H1 (cell line): ENCODE data around the gene KATNA1. TPM values are rescaled to one million over a fixed set of nuclear protein-coding genes. Genes with fewer than 3 reads are reported as not detected.
A peak's percentile ranks its signal among the peaks of the same experiment; 100 is the strongest.

Experiments
- CTCF ChIA-PET: fragments of 300-600 bp; sonication (Branson Sonifier 250); formaldehyde crosslinking; loops from one replicate; lab custom pipeline; 2021; ENCODE audit not compliant: partially characterized antibody; lab: Charles Lee
- POLR2A ChIA-PET: fragments of 300-600 bp; sonication (Branson Sonifier 250); formaldehyde crosslinking; loops from one replicate; lab custom pipeline; 2021; ENCODE audit warnings: inconsistent platforms; ENCODE audit not compliant: partially characterized antibody; lab: Charles Lee
- DNase-seq, 2 experiments: peaks; one replicate each; pipeline versions ENCODE4 v3.0.0 to v3.0.0-alpha.2; 2010 to 2022; ENCODE audit warnings: low spot score in 2 of 2, low read depth in 1 of 2, mixed read lengths in 1 of 2
- FAIRE-seq: peaks from 2 replicates; lab custom pipeline; 2011; peaks lifted over from hg19 to GRCh38; lab: Jason Lieb, UNC
- H2AFZ ChIP-seq: 2 replicates; pipeline ENCODE4 v1.8.1; 2012; ENCODE audit warnings: low read length, inconsistent platforms
- H2AK5ac ChIP-seq: 2 replicates; pipeline ENCODE4 v1.6.1; 2013; ENCODE audit warnings: low read depth, low read length
- H2BK120ac ChIP-seq: replicated peaks from 2 replicates; pipeline ENCODE3; 2013; ENCODE audit warnings: low read depth, low read length, inconsistent platforms
- H2BK12ac ChIP-seq: 2 replicates; pipeline ENCODE4 v1.6.1; 2013; ENCODE audit warnings: low read depth, low read length
- H2BK15ac ChIP-seq: 2 replicates; pipeline ENCODE4 v1.6.1; 2013; ENCODE audit warnings: low read length
- H2BK20ac ChIP-seq: 2 replicates; pipeline ENCODE4 v1.6.1; 2013; ENCODE audit warnings: low read length
- H2BK5ac ChIP-seq: 2 replicates; pipeline ENCODE4 v1.6.1; 2013; ENCODE audit warnings: low read depth, low read length
- H3K14ac ChIP-seq: 2 replicates; pipeline ENCODE4 v1.6.1; 2013; ENCODE audit warnings: inconsistent platforms; ENCODE audit not compliant: insufficient read length
- H3K18ac ChIP-seq: 2 replicates; pipeline ENCODE4 v1.6.1; 2013; ENCODE audit warnings: low read length; ENCODE audit errors: extremely low read depth
- H3K23ac ChIP-seq: 2 replicates; pipeline ENCODE4 v1.6.1; 2013; ENCODE audit warnings: inconsistent platforms; ENCODE audit not compliant: insufficient read length
- H3K23me2 ChIP-seq: 2 replicates; pipeline ENCODE4 v1.6.1; 2013; ENCODE audit warnings: low read depth, low read length
- H3K27ac ChIP-seq: 2 replicates; pipeline ENCODE4 v1.6.1; 2011; ENCODE audit warnings: low read depth, low read length, inconsistent platforms
- H3K27me3 ChIP-seq, 4 experiments: replicated peaks in 1 of 4; 1 replicate in 1 of 4; 2 replicates in 3 of 4; pipeline versions ENCODE4 v1.6.1 to v1.8.1; 2011 to 2013; ENCODE audit warnings: low read length in 3 of 4, mild to moderate bottlenecking in 3 of 4, inconsistent platforms in 2 of 4, mixed read lengths in 2 of 4, moderate library complexity in 1 of 4; ENCODE audit not compliant: control insufficient read depth in 3 of 4, insufficient read depth in 3 of 4; ENCODE audit errors: extremely low read depth in 1 of 4
- H3K36me3 ChIP-seq, 4 experiments: 2 replicates each; pipeline versions ENCODE4 v1.6.1 to v1.8.1; 2011 to 2013; ENCODE audit warnings: mild to moderate bottlenecking in 4 of 4, low read length in 3 of 4, moderate library complexity in 2 of 4, control low read depth in 1 of 4, inconsistent platforms in 1 of 4; ENCODE audit not compliant: insufficient read depth in 4 of 4, control insufficient read depth in 2 of 4
- H3K4ac ChIP-seq: replicated peaks from 2 replicates; pipeline ENCODE3; 2013; ENCODE audit warnings: low read length, low read depth, mixed read lengths, inconsistent platforms; ENCODE audit not compliant: insufficient read length
- H3K4me1 ChIP-seq, 4 experiments: replicated peaks in 1 of 4; 1 replicate in 1 of 4; 2 replicates in 3 of 4; pipeline versions ENCODE4 v1.6.1 to v1.8.1; 2011 to 2013; ENCODE audit warnings: low read length in 3 of 4, inconsistent platforms in 2 of 4, mixed read lengths in 1 of 4; ENCODE audit not compliant: insufficient read depth in 4 of 4, control insufficient read depth in 3 of 4
- H3K4me2 ChIP-seq, 2 experiments: 2 replicates each; pipeline versions ENCODE4 v1.6.1 to v1.8.1; 2011 to 2013; ENCODE audit warnings: low read depth in 2 of 2, low read length in 2 of 2, control low read depth in 1 of 2, inconsistent platforms in 1 of 2, mild to moderate bottlenecking in 1 of 2; ENCODE audit not compliant: insufficient read depth in 1 of 2
- H3K4me3 ChIP-seq, 4 experiments: fragments of 200-600, 300-600 bp in 1 of 4; sonication (generic), shearing (Covaris generic), sonication (Bioruptor Twin) in 1 of 4; 2 replicates each; pipeline versions ENCODE4 v1.5.1 to v1.8.1; 2011 to 2016; ENCODE audit warnings: low read length in 4 of 4, low read depth in 3 of 4, control low read depth in 2 of 4, inconsistent platforms in 2 of 4, mild to moderate bottlenecking in 2 of 4, mixed read lengths in 1 of 4, moderate library complexity in 1 of 4; ENCODE audit not compliant: insufficient read depth in 2 of 4; ENCODE audit errors: extremely low read depth in 1 of 4
- H3K56ac ChIP-seq: replicated peaks from 2 replicates; pipeline ENCODE3; 2013; ENCODE audit warnings: low read depth, mild to moderate bottlenecking, mixed read lengths, low read length, inconsistent platforms; ENCODE audit not compliant: insufficient read length
- H3K79me1 ChIP-seq: 2 replicates; pipeline ENCODE4 v1.6.1; 2013; ENCODE audit warnings: low read depth, low read length, control low read depth
- H3K79me2 ChIP-seq, 2 experiments: 2 replicates each; pipeline versions ENCODE4 v1.6.1 to v1.8.1; 2012 to 2013; ENCODE audit warnings: low read length in 2 of 2, mild to moderate bottlenecking in 2 of 2, inconsistent platforms in 1 of 2; ENCODE audit not compliant: insufficient read depth in 2 of 2, control insufficient read depth in 1 of 2
- H3K9ac ChIP-seq, 4 experiments: replicated peaks in 1 of 4; 1 replicate in 1 of 4; 2 replicates in 3 of 4; pipeline versions ENCODE4 v1.6.1 to v1.8.1; 2011 to 2013; ENCODE audit warnings: low read depth in 3 of 4, low read length in 3 of 4, control low read depth in 2 of 4, mild to moderate bottlenecking in 2 of 4, moderate library complexity in 2 of 4, inconsistent platforms in 1 of 4; ENCODE audit errors: extremely low read depth in 1 of 4
- H3K9me3 ChIP-seq, 2 experiments: 2 replicates each; pipeline versions ENCODE4 v1.6.1 to v1.8.1; 2012 to 2013; ENCODE audit warnings: mild to moderate bottlenecking in 2 of 2, moderate library complexity in 2 of 2, control low read depth in 1 of 2, inconsistent platforms in 1 of 2, low read depth in 1 of 2, low read length in 1 of 2, mixed read lengths in 1 of 2; ENCODE audit not compliant: insufficient read depth in 2 of 2
- H4K20me1 ChIP-seq, 2 experiments: replicated peaks in 1 of 2; 2 replicates each; pipeline versions ENCODE3 to v1.8.1; 2011 to 2013; ENCODE audit warnings: inconsistent platforms in 2 of 2, low read length in 2 of 2, mild to moderate bottlenecking in 1 of 2; ENCODE audit not compliant: insufficient read depth in 2 of 2, control insufficient read depth in 1 of 2
- H4K5ac ChIP-seq: 2 replicates; pipeline ENCODE4 v1.6.1; 2013; ENCODE audit warnings: low read length, low read depth, mixed read lengths, inconsistent platforms; ENCODE audit not compliant: insufficient read length
- H4K8ac ChIP-seq: 2 replicates; pipeline ENCODE4 v1.8.0; 2013; ENCODE audit warnings: mild to moderate bottlenecking, moderate library complexity, low read length, inconsistent platforms; ENCODE audit not compliant: insufficient read depth; ENCODE audit errors: extremely low read depth
- H4K91ac ChIP-seq: replicated peaks from 2 replicates; pipeline ENCODE3; 2013; ENCODE audit warnings: low read length, mixed read lengths, inconsistent platforms; ENCODE audit not compliant: insufficient read length
- BACH1 ChIP-seq: IDR thresholded peaks from 2 replicates; pipeline ENCODE4 v1.6.1; 2012; ENCODE audit warnings: low read length, improper control_type of control experiment
- EZH2 ChIP-seq: fragments of 200-600 bp; sonication (generic); IDR thresholded peaks from 2 replicates; pipeline ENCODE4 v1.7.1; 2012; ENCODE audit warnings: low read depth, mild to moderate bottlenecking, moderate library complexity, low read length, inconsistent platforms; ENCODE audit not compliant: severe bottlenecking
- JUN ChIP-seq: IDR thresholded peaks from 2 replicates; pipeline ENCODE4 v1.6.1; 2011; ENCODE audit warnings: low read depth, mild to moderate bottlenecking, improper control_type of control experiment, low read length
- NANOG ChIP-seq: IDR thresholded peaks from 2 replicates; pipeline ENCODE4 v1.6.1; 2011; ENCODE audit warnings: low read length, low read depth, mild to moderate bottlenecking, inconsistent platforms; ENCODE audit not compliant: insufficient read depth, poor library complexity, severe bottlenecking
- SP4 ChIP-seq: IDR thresholded peaks from 2 replicates; pipeline ENCODE4 v1.6.1; 2012; ENCODE audit warnings: low read length, inconsistent platforms
- TBP ChIP-seq: IDR thresholded peaks from 2 replicates; pipeline ENCODE4 v1.6.1; 2011; ENCODE audit warnings: low read depth, low read length, improper control_type of control experiment
- WGBS, 2 experiments: shearing (Covaris generic) in 1 of 2; methylation state at CpG; one replicate each; pipeline versions ENCODE4 v1.1.6 to v1.1.7; 2013 to 2015; ENCODE audit warnings: low lambda C conversion rate in 2 of 2, mixed read lengths in 2 of 2, inconsistent platforms in 1 of 2, low coverage in 1 of 2, missing lambda C conversion rate in 1 of 2; ENCODE audit not compliant: insufficient replicate concordance in 2 of 2, insufficient coverage in 1 of 2, insufficient read length in 1 of 2; ENCODE audit errors: extremely low coverage in 1 of 2, missing lambda C conversion rate in 1 of 2; 5-methylcytosine and 5-hydroxymethylcytosine counted together
- polyA plus RNA-seq, 7 experiments: library from polyadenylated mRNA; depleted of rRNA in 3 of 7; stranded (reverse) in 5 of 7; unstranded in 2 of 7; fragments of >200 nt in 5 of 7; fragments of 200-250 nt in 2 of 7; gene quantifications; 1 replicate in 5 of 7; 2 replicates in 1 of 7; 4 replicates in 1 of 7; pipeline versions ENCODE4 v1.2.1 to v1.2.3, GENCODE V29; 2011 to 2013; ENCODE audit warnings: missing spikeins in 2 of 7, mixed read lengths in 2 of 7
- total RNA-seq: library from RNA; stranded (reverse); fragmentation: NEBNext Ultra II Directional; extraction: Animal tissue kit (Norgen Biotek cat#: 25700); gene quantifications from 2 replicates; pipeline ENCODE4 v1.2.1, GENCODE V29; 2021

Gene KATNA1
- total and polyA plus RNA-seq, 2 of the 8 experiments (the other 6 are each of a cell fraction or from before 2014, with no cell fraction given): 7.6 to 20.3 TPM

GRCh38 chr6:149636124-149636523 is 12.4 kb downstream of the KATNA1 start:
- H3K27me3 ChIP-seq: no peaks in the 10 kb centered on the region
- no peak overlapping the region for H3K4me3 ChIP-seq
- H3K56ac ChIP-seq: no peak overlapping the region
- H2BK120ac ChIP-seq: no peak overlapping the region
- no peak overlapping the region for H2BK12ac ChIP-seq
- no peaks in the 10 kb centered on the region; a peak in 1 of 8 replicates for H3K36me3 ChIP-seq
- WGBS, 2 experiments: 95% methylated on average over 2 of the region's 2 CpGs; no CpG with 5 or more reads in 1 of the 2 experiments
- H3K79me1 ChIP-seq: no peaks in the 10 kb centered on the region
- H4K20me1 ChIP-seq: no peaks in the 10 kb centered on the region
- no peak overlapping the region for H2AFZ ChIP-seq
- no peak overlapping the region for H3K4ac ChIP-seq
- no peak for DNase-seq
- no peaks in the 10 kb centered on the region for H3K79me2 ChIP-seq
- H3K23ac ChIP-seq: no peak overlapping the region
- no peak for FAIRE-seq
- no peaks in the 10 kb centered on the region for H3K23me2 ChIP-seq
- H3K18ac ChIP-seq: no peak overlapping the region
- no peaks in the 10 kb centered on the region for H3K4me1 ChIP-seq
- no peak overlapping the region for H4K8ac ChIP-seq
- no peak overlapping the region for H4K91ac ChIP-seq
- no peak overlapping the region for H2BK5ac ChIP-seq
- ChIA-PET POLR2A (no interaction called here), CTCF (interaction anchor here (0.6 kb wide), 1 partner anchor 11 kb away, joined by 3 read pairs; no protein-coding TSS in a partner anchor)
- no peaks in the 10 kb centered on the region for H3K9me3 ChIP-seq
- no peak overlapping the region for H3K14ac ChIP-seq
- H2AK5ac ChIP-seq: no peak overlapping the region
- H3K27ac ChIP-seq: no peak overlapping the region
- no peak overlapping the region for H3K4me2 ChIP-seq
- TF ChIP-seq JUN (0 out of 2 replicates have a peak, but pooled peaks have one; percentile 5), BACH1 (no peak), NANOG (no peak), EZH2 (no peak), TBP (no peak), SP4 (no peak)
- H3K9ac ChIP-seq: no peak overlapping the region
- no peak overlapping the region for H4K5ac ChIP-seq
- H2BK15ac ChIP-seq: no peak overlapping the region
- H2BK20ac ChIP-seq: no peak overlapping the region
